Measurements from ENCODE around the gene SEMA3F. TPM values are rescaled to one million over a fixed set of nuclear protein-coding genes. Genes with fewer than 3 reads are reported as not detected.

SEMA3F gene
- total RNA-seq, 1 donor from 2014 or later, result 10.0 TPM

GRCh38 chr3:50238549-50239026 is 83.5 kb downstream of the SEMA3F start:
- peak; percentile 94 for DNase-seq (ENCODE audit: low spot score)
- intact Hi-C loops (cut with DNase I), result loop anchor here (5.0 kb wide), 1 partner anchor 84 kb away; the partner anchor contains the start of gene HYAL2

Small RNAs within 50 kb of the gene (microRNA-seq; reads per million reads assigned to microRNA genes)
- gene MIR566, result not detected
- not detected for gene MIR5787

Other genes starting within 250 kb of the SEMA3F start
- 9.4 TPM for gene MON1A, start 225.5 kb upstream of the SEMA3F start, total RNA-seq
- gene RBM6, start 215.2 kb upstream of the SEMA3F start, total RNA-seq, result 37.9 TPM
- 85.3 TPM for gene RBM5, start 66.4 kb upstream of the SEMA3F start, total RNA-seq
- gene GNAT1, start 36.3 kb downstream of the SEMA3F start, total RNA-seq, result not detected
- gene SLC38A3, start 49.9 kb downstream of the SEMA3F start, total RNA-seq, result 6.6 TPM
- gene GNAI2, start 80.9 kb downstream of the SEMA3F start, total RNA-seq, result 153 TPM
- gene SEMA3B, start 113.8 kb downstream of the SEMA3F start, total RNA-seq, result 26.5 TPM
- 25.7 TPM for gene LSMEM2, start 123.8 kb downstream of the SEMA3F start, total RNA-seq
- 45.7 TPM for gene IFRD2, start 137.1 kb downstream of the SEMA3F start, total RNA-seq
- 1.3 TPM for gene HYAL3, start 144.1 kb downstream of the SEMA3F start, total RNA-seq
- 8.5 TPM for gene NAA80, start 144.1 kb downstream of the SEMA3F start, total RNA-seq
- 51.6 TPM for gene HYAL1, start 148.2 kb downstream of the SEMA3F start, total RNA-seq
- gene HYAL2, start 167.4 kb downstream of the SEMA3F start, total RNA-seq, result 42.0 TPM
- gene TUSC2, start 172.9 kb downstream of the SEMA3F start, total RNA-seq, result 24.5 TPM
- gene RASSF1, start 185.5 kb downstream of the SEMA3F start, total RNA-seq, result 11.0 TPM
- gene ZMYND10, start 190.4 kb downstream of the SEMA3F start, total RNA-seq, result 0.35 TPM
- gene NPRL2, start 195.5 kb downstream of the SEMA3F start, total RNA-seq, result 19.1 TPM
- 6.4 TPM for gene CYB561D2, start 195.5 kb downstream of the SEMA3F start, total RNA-seq
- 26.6 TPM for gene TMEM115, start 204.2 kb downstream of the SEMA3F start, total RNA-seq

All from cardiac septum (tissue), 1 donor.